GM12878 (cell line): ENCODE results near the gene TMEM127. TPM values are rescaled to one million over a fixed set of nuclear protein-coding genes. Genes with fewer than 3 reads are reported as not detected.

Source experiments
- CBFB ChIP-seq: IDR thresholded peaks from 2 replicates; pipeline ENCODE4 v1.6.1; 2016; ENCODE audit warnings: antibody characterized with exemption, low read depth
- E4F1 ChIP-seq: fragments of 450-650 bp; IDR thresholded peaks from 2 replicates; pipeline ENCODE4 v1.6.1; 2018; ENCODE audit warnings: borderline replicate concordance, mild to moderate bottlenecking; ENCODE audit not compliant: partially characterized antibody
- JUNB ChIP-seq: IDR thresholded peaks from 2 replicates; pipeline ENCODE4 v1.6.1; 2016; ENCODE audit warnings: antibody characterized with exemption, mild to moderate bottlenecking
- MEF2A ChIP-seq: IDR thresholded peaks from 2 replicates; pipeline ENCODE4 v1.6.1; 2011; ENCODE audit warnings: low read depth, mild to moderate bottlenecking, low read length, moderate library complexity; ENCODE audit not compliant: insufficient read depth
- ZBED1 ChIP-seq: IDR thresholded peaks from 2 replicates; pipeline ENCODE4 v1.6.1; 2016; ENCODE audit warnings: borderline replicate concordance
- polyA plus RNA-seq, 11 experiments: library from polyadenylated mRNA; depleted of rRNA in 4 of 11; unstranded in 6 of 11; stranded (reverse) in 5 of 11; fragments of >200 nt; fragmentation: Nextera tagmentation in 4 of 11; fragmentation: Illumina TruSeq in 1 of 11; extraction: Ambion mirVana in 4 of 11; extraction: Trizol in 1 of 11; gene quantifications; 1 replicate in 1 of 11; 2 replicates in 10 of 11; pipeline versions ENCODE4 v1.2.1 to v1.2.3, GENCODE V29; 2011 to 2016; ENCODE audit warnings: inconsistent platforms in 2 of 11, missing spikeins in 2 of 11, low read depth in 1 of 11
- total RNA-seq, 4 experiments: library from RNA; depleted of rRNA in 3 of 4; stranded (reverse); fragments of >200 nt in 3 of 4; fragmentation: Illumina TruSeq in 1 of 4; extraction: Trizol in 1 of 4; gene quantifications; 2 replicates each; pipeline versions ENCODE4 v1.2.1 to v1.2.3, GENCODE V29; 2013 to 2021
- TF ChIP-seq, protein P1 (sequence below): IDR thresholded peaks from 2 replicates; pipeline ENCODE4 v1.6.1; 2012; ENCODE audit warnings: low read depth, low read length, improper control_type of control experiment
- TF ChIP-seq, protein P2 (sequence below): fragments of 450-650 bp; IDR thresholded peaks from 2 replicates; pipeline ENCODE4 v1.6.1; 2017; ENCODE audit warnings: mild to moderate bottlenecking, moderate library complexity

TMEM127 gene
- total and polyA plus RNA-seq, 10 of the 15 experiments (the other 5 are each of a cell fraction or from before 2014, with no cell fraction given) = 2.6 to 27.2 (median 17.7) TPM

- TF ChIP-seq E4F1 (no peak), MEF2A (no peak), CBFB (no peak), ZBED1 (no peak), JUNB (no peak)
- TF ChIP-seq, protein P1, sequence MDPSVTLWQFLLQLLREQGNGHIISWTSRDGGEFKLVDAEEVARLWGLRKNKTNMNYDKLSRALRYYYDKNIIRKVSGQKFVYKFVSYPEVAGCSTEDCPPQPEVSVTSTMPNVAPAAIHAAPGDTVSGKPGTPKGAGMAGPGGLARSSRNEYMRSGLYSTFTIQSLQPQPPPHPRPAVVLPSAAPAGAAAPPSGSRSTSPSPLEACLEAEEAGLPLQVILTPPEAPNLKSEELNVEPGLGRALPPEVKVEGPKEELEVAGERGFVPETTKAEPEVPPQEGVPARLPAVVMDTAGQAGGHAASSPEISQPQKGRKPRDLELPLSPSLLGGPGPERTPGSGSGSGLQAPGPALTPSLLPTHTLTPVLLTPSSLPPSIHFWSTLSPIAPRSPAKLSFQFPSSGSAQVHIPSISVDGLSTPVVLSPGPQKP = no peak
- TF ChIP-seq, protein P2, sequence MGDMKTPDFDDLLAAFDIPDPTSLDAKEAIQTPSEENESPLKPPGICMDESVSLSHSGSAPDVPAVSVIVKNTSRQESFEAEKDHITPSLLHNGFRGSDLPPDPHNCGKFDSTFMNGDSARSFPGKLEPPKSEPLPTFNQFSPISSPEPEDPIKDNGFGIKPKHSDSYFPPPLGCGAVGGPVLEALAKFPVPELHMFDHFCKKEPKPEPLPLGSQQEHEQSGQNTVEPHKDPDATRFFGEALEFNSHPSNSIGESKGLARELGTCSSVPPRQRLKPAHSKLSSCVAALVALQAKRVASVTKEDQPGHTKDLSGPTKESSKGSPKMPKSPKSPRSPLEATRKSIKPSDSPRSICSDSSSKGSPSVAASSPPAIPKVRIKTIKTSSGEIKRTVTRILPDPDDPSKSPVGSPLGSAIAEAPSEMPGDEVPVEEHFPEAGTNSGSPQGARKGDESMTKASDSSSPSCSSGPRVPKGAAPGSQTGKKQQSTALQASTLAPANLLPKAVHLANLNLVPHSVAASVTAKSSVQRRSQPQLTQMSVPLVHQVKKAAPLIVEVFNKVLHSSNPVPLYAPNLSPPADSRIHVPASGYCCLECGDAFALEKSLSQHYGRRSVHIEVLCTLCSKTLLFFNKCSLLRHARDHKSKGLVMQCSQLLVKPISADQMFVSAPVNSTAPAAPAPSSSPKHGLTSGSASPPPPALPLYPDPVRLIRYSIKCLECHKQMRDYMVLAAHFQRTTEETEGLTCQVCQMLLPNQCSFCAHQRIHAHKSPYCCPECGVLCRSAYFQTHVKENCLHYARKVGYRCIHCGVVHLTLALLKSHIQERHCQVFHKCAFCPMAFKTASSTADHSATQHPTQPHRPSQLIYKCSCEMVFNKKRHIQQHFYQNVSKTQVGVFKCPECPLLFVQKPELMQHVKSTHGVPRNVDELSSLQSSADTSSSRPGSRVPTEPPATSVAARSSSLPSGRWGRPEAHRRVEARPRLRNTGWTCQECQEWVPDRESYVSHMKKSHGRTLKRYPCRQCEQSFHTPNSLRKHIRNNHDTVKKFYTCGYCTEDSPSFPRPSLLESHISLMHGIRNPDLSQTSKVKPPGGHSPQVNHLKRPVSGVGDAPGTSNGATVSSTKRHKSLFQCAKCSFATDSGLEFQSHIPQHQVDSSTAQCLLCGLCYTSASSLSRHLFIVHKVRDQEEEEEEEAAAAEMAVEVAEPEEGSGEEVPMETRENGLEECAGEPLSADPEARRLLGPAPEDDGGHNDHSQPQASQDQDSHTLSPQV = no peak
- TF ChIP-seq, all 136 proteins: peak for 0
These were observed 4.3 kb downstream of the TMEM127 start (continued) for GRCh38 chr2:96261328-96262003.
